Measurements from ENCODE around the gene KNDC1. TPM values are rescaled to one million over a fixed set of nuclear protein-coding genes. Genes with fewer than 3 reads are reported as not detected.

Gene KNDC1
- total RNA-seq, 4 donors from 2014 or later, result 0.42 to 1.7 (median 0.95) TPM

GRCh38 chr10:133274751-133275683 lies 115.0 kb downstream of the KNDC1 start:
- DNase-seq (ENCODE audit: extremely low spot score), result no peak
- Histone ChIP-seq H3K4me3 (peak overlapping the region in 2 of 4 donors; percentile 3 to 47), H3K27me3 (peaks cover 0 to 42% (median 10%) of the 10 kb centered on the region in 4 donors), H3K9me3 (no peaks in the 10 kb centered on the region), H3K4me1 (peaks cover 6 to 26% (median 18%) of the 10 kb centered on the region in 4 donors), H3K36me3 (peaks cover 2 to 42% (median 27%) of the 10 kb centered on the region in 4 donors), H3K27ac (replicated peaks in 1 of 4) (no peak overlapping the region)
- TF ChIP-seq EP300 (IDR thresholded peaks at IDR 0.05), result no peak
- no peak for TF ChIP-seq CTCF (IDR thresholded peaks at IDR 0.05)
- TF ChIP-seq POLR2A (IDR thresholded peaks at IDR 0.05; ENCODE audit: low read depth), result no peak
- no peak for TF ChIP-seq POLR2AphosphoS5 (IDR thresholded peaks at IDR 0.05)
- intact Hi-C loops (cut with DNase I), result no loop called here
- 53% methylated on average over 3 of the region's 26 CpGs for WGBS

DNA sequence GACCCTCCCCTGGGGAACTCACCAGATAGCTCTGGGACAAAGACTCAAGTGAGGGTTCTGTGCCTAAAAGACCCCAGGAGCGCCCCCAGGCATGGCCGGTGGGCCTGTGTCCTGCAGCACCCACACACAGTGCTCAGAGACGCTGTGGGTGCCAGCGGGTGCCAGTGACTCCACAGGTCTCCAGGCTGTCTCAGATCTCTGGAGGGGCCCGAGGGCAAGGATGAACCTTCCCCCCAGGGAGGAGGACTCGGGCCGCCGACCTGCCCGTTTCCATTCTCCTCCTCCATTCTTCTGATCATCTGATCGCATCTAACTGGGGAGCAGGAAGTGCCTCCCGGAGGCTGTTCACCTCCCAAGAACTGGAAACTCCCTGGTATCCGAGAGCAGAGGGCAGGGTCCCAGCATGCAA lies 115.7 kb downstream of the KNDC1 start:
- peaks cover 0 to 42% (median 10%) of the 10 kb centered on the region in 4 donors for H3K27me3 ChIP-seq
- H3K4me1 ChIP-seq, result peaks cover 6 to 26% (median 18%) of the 10 kb centered on the region in 4 donors
- no peak overlapping the region for H3K27ac ChIP-seq (replicated peaks in 1 of 4)
- H3K36me3 ChIP-seq, result peaks cover 3 to 42% (median 31%) of the 10 kb centered on the region in 4 donors
- peak overlapping the region in 2 of 4 donors; percentile 28 to 47 for H3K4me3 ChIP-seq
- 56% methylated on average over 5 of the region's 12 CpGs for WGBS
- TF ChIP-seq EP300 (IDR thresholded peaks at IDR 0.05) (no peak), CTCF (IDR thresholded peaks at IDR 0.05) (no peak), POLR2AphosphoS5 (IDR thresholded peaks at IDR 0.05) (no peak), POLR2A (IDR thresholded peaks at IDR 0.05; ENCODE audit: low read depth) (no peak)
- intact Hi-C loops (cut with DNase I), result no loop called here
- no peak for DNase-seq (ENCODE audit: extremely low spot score)
- H3K9me3 ChIP-seq, result no peaks in the 10 kb centered on the region

Other genes with a start within 250 kb of the KNDC1 start
- 1 to 10 TPM in 1 of 4 donors, under 1 TPM in 3; under 0.01 to 1.3 (median 0.28) TPM for gene CFAP46, start 217.6 kb upstream of the KNDC1 start, total RNA-seq
- under 1 TPM in 2 of 4 donors, not detected in 2; under 0.01 to 0.06 TPM for gene ADGRA1, start 72.3 kb upstream of the KNDC1 start, total RNA-seq
- gene UTF1, start 70.0 kb downstream of the KNDC1 start, total RNA-seq, result not detected
- 1 to 10 TPM in 3 of 4 donors, under 1 TPM in 1; 0.46 to 2.5 (median 2.0) TPM for gene VENTX, start 77.6 kb downstream of the KNDC1 start, total RNA-seq
- 1 to 10 TPM; 1.2 to 8.9 (median 2.3) TPM for gene ADAM8, start 116.6 kb downstream of the KNDC1 start, total RNA-seq
- 10 to 100 TPM; 30.2 to 54.4 (median 39.0) TPM for gene TUBGCP2, start 148.7 kb downstream of the KNDC1 start, total RNA-seq
- gene ZNF511, start 148.7 kb downstream of the KNDC1 start, total RNA-seq, result 10 to 100 TPM; 22.9 to 34.8 (median 33.0) TPM
- gene CALY, start 176.7 kb downstream of the KNDC1 start, total RNA-seq, result 1 to 10 TPM; 1.6 to 3.6 (median 2.3) TPM
- not detected for gene PRAP1, start 187.2 kb downstream of the KNDC1 start, total RNA-seq
- 10 to 100 TPM in 2 of 4 donors, 1 to 10 TPM in 2; 7.9 to 12.2 (median 10.5) TPM for gene FUOM, start 197.8 kb downstream of the KNDC1 start, total RNA-seq
- gene ECHS1, start 213.1 kb downstream of the KNDC1 start, total RNA-seq, result 10 to 100 TPM; 64.0 to 77.7 (median 73.2) TPM
- gene PAOX, start 219.0 kb downstream of the KNDC1 start, total RNA-seq, result 10 to 100 TPM; 10.1 to 15.0 (median 14.3) TPM
- gene MTG1, start 233.9 kb downstream of the KNDC1 start, total RNA-seq, result 10 to 100 TPM; 12.6 to 23.6 (median 15.9) TPM

Data from esophagus muscularis mucosa (tissue), 4 donors.